Mesothelial cell of epicardium (in vitro differentiated cells): ENCODE measurements around the gene USPL1. TPM values are rescaled to one million over a fixed set of nuclear protein-coding genes. Genes with fewer than 3 reads are reported as not detected.

Experiments used
- DNase-seq, 2 experiments: peaks; one replicate each; pipeline ENCODE4 v3.0.0; 2021; ENCODE audit warnings: low spot score in 2 of 2; ENCODE audit not compliant: unreplicated experiment in 2 of 2
- H3K27ac Mint-ChIP-seq: 2 replicates; pipeline ENCODE4 v1.8.0; 2021; ENCODE audit warnings: mixed read lengths
- H3K27me3 Mint-ChIP-seq: 2 replicates; pipeline ENCODE4 v1.8.0; 2021; ENCODE audit warnings: low read depth, mixed read lengths
- H3K36me3 Mint-ChIP-seq: 2 replicates; pipeline ENCODE4 v1.8.0; 2021; ENCODE audit warnings: mixed read lengths
- H3K4me1 Mint-ChIP-seq: 2 replicates; pipeline ENCODE4 v1.8.0; 2021; ENCODE audit warnings: mixed read lengths
- H3K4me3 Mint-ChIP-seq: 2 replicates; pipeline ENCODE4 v1.8.0; 2021; ENCODE audit warnings: mild to moderate bottlenecking, moderate library complexity, mixed read lengths
- H3K9me3 Mint-ChIP-seq: 2 replicates; pipeline ENCODE4 v1.8.0; 2021; ENCODE audit warnings: mixed read lengths
- CTCF ChIP-seq: fragments of 200-600 bp; sonication (generic); IDR thresholded peaks from one replicate; pipeline ENCODE4 v1.5.0; 2021; ENCODE audit warnings: antibody characterized with exemption; ENCODE audit not compliant: unreplicated experiment
- total RNA-seq: library from RNA; stranded (reverse); gene quantifications from 3 replicates; pipeline ENCODE4 v1.2.1, GENCODE V29; 2021

The USPL1 gene
- total RNA-seq, 1 donor from 2014 or later, result 21.4 TPM

GRCh38 chr13:30700364-30700763 is 82.6 kb downstream of the USPL1 start:
- Mint-ChIP-seq H3K9me3 (no peaks in the 10 kb centered on the region), H3K4me1 (peaks cover 28% of the 10 kb centered on the region), H3K4me3 (no peak overlapping the region), H3K27ac (no peak overlapping the region), H3K27me3 (no peaks in the 10 kb centered on the region), H3K36me3 (no peaks in the 10 kb centered on the region)
- no peak for TF ChIP-seq CTCF
- no peak for DNase-seq

- no peak overlapping the region for H3K4me3 Mint-ChIP-seq
- DNase-seq, result no peak
- no peak for TF ChIP-seq CTCF
- H3K36me3 Mint-ChIP-seq, result no peaks in the 10 kb centered on the region
- H3K9me3 Mint-ChIP-seq, result no peaks in the 10 kb centered on the region
- H3K4me1 Mint-ChIP-seq, result peaks cover 14% of the 10 kb centered on the region
- no peaks in the 10 kb centered on the region for H3K27me3 Mint-ChIP-seq
- H3K27ac Mint-ChIP-seq, result no peak overlapping the region
These were observed 84.3 kb downstream of the USPL1 start for GRCh38 chr13:30702006-30702405.

- peaks cover 3% of the 10 kb centered on the region for H3K4me1 Mint-ChIP-seq
These were observed 86.9 kb downstream of the USPL1 start for GRCh38 chr13:30704596-30704995.

GRCh38 chr13:30705680-30706079 is 88.0 kb downstream of the USPL1 start:
- H3K27ac Mint-ChIP-seq, result no peak overlapping the region
- peaks cover 3% of the 10 kb centered on the region for H3K4me1 Mint-ChIP-seq
- DNase-seq, result no peak
- no peak overlapping the region for H3K4me3 Mint-ChIP-seq
- no peaks in the 10 kb centered on the region for H3K27me3 Mint-ChIP-seq
- no peaks in the 10 kb centered on the region for H3K36me3 Mint-ChIP-seq
- no peak for TF ChIP-seq CTCF
- no peaks in the 10 kb centered on the region for H3K9me3 Mint-ChIP-seq

More at GRCh38 chr13:30704596-30704995, 86.9 kb downstream of the USPL1 start:
- TF ChIP-seq CTCF, result no peak
- Mint-ChIP-seq H3K36me3 (no peaks in the 10 kb centered on the region), H3K9me3 (no peaks in the 10 kb centered on the region), H3K4me3 (no peak overlapping the region), H3K27me3 (no peaks in the 10 kb centered on the region), H3K27ac (no peak overlapping the region)
- no peak for DNase-seq

GRCh38 chr13:30708541-30708940 is 90.8 kb downstream of the USPL1 start:
- H3K36me3 Mint-ChIP-seq, result no peaks in the 10 kb centered on the region
- no peak overlapping the region for H3K4me3 Mint-ChIP-seq
- no peaks in the 10 kb centered on the region for H3K9me3 Mint-ChIP-seq
- H3K27ac Mint-ChIP-seq, result no peak overlapping the region
- TF ChIP-seq CTCF, result no peak
- H3K27me3 Mint-ChIP-seq, result no peaks in the 10 kb centered on the region
- no peak for DNase-seq
- H3K4me1 Mint-ChIP-seq, result no peaks in the 10 kb centered on the region

Other genes starting within 250 kb of the USPL1 start
- 0.20 TPM in 1 of 3 replicates, not detected in the others for gene UBE2L5, start 195.4 kb upstream of the USPL1 start, total RNA-seq
- gene HMGB1, start 152.0 kb upstream of the USPL1 start, total RNA-seq, result 465 to 476 TPM (median 465 TPM) in 3 replicates
- 0.25 TPM in 2 of 3 replicates, not detected in the other for gene ALOX5AP, start 117.6 kb downstream of the USPL1 start, total RNA-seq